ENCODE measurements around the gene ZSCAN10.

DNA sequence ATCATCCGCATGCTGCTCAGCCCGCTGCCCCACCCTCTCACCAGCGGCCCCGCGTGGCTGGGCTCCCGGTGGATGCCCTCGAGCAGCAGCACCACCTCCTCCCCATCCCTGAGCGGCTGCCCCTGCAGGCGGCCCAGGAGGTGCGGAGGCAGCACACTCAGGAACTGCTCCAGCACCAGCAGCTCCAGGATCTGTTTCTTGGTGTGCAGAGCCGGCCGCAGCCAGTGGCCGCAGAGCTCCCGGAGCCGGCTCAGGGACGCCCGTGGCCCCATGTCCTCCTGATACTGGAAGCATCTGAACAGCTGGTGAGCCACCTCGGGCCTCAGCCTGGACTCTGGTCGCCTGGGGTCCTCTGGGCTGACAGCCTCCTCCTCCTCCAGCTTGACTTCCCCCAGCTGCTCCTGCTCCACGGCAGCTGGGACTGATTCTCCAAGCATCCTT lies 6.6 kb downstream of the ZSCAN10 start:
- TF ChIP-seq, protein P1, sequence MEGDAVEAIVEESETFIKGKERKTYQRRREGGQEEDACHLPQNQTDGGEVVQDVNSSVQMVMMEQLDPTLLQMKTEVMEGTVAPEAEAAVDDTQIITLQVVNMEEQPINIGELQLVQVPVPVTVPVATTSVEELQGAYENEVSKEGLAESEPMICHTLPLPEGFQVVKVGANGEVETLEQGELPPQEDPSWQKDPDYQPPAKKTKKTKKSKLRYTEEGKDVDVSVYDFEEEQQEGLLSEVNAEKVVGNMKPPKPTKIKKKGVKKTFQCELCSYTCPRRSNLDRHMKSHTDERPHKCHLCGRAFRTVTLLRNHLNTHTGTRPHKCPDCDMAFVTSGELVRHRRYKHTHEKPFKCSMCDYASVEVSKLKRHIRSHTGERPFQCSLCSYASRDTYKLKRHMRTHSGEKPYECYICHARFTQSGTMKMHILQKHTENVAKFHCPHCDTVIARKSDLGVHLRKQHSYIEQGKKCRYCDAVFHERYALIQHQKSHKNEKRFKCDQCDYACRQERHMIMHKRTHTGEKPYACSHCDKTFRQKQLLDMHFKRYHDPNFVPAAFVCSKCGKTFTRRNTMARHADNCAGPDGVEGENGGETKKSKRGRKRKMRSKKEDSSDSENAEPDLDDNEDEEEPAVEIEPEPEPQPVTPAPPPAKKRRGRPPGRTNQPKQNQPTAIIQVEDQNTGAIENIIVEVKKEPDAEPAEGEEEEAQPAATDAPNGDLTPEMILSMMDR (IDR thresholded peaks at IDR 0.05) = no peak
- TF ChIP-seq POLR2AphosphoS5 (IDR thresholded peaks at IDR 0.05) = no peak
